GM12875 (cell line): Measurements from ENCODE around the gene RAMAC.

ENCODE experiments used
- H3K4me3 ChIP-seq: one replicate; pipeline ENCODE4 v1.5.1; 2011; ENCODE audit warnings: low read depth, low read length, control low read depth
- TF ChIP-seq, protein P1 (sequence below): IDR thresholded peaks from 2 replicates; pipeline ENCODE4 v1.5.1; 2011; ENCODE audit warnings: low read depth, mild to moderate bottlenecking, control low read depth, inconsistent platforms, low read length, moderate library complexity, borderline replicate concordance; ENCODE audit not compliant: insufficient read depth

RAMAC gene

DNA sequence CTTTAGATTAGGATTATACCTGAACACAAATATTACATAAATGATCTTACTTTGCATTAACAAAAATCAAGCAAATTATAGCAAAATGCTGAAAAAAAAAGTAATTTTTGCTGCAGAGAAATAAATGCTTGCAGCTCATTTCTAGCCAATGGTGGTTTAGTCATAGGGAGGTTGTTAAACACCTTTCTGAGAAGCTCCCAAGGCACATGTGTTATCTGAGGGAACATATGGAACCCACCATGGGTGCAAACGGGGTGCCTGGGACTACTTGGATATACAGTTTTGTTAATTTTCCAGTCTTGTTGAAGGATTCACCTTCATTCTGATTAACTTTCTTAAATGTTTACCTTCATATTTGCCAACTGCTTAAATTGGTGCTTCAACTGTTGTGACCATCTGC, 8.9 kb upstream of the RAMAC start:
- no peak overlapping the region for H3K4me3 ChIP-seq
- TF ChIP-seq, protein P1, sequence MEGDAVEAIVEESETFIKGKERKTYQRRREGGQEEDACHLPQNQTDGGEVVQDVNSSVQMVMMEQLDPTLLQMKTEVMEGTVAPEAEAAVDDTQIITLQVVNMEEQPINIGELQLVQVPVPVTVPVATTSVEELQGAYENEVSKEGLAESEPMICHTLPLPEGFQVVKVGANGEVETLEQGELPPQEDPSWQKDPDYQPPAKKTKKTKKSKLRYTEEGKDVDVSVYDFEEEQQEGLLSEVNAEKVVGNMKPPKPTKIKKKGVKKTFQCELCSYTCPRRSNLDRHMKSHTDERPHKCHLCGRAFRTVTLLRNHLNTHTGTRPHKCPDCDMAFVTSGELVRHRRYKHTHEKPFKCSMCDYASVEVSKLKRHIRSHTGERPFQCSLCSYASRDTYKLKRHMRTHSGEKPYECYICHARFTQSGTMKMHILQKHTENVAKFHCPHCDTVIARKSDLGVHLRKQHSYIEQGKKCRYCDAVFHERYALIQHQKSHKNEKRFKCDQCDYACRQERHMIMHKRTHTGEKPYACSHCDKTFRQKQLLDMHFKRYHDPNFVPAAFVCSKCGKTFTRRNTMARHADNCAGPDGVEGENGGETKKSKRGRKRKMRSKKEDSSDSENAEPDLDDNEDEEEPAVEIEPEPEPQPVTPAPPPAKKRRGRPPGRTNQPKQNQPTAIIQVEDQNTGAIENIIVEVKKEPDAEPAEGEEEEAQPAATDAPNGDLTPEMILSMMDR = no peak

DNA sequence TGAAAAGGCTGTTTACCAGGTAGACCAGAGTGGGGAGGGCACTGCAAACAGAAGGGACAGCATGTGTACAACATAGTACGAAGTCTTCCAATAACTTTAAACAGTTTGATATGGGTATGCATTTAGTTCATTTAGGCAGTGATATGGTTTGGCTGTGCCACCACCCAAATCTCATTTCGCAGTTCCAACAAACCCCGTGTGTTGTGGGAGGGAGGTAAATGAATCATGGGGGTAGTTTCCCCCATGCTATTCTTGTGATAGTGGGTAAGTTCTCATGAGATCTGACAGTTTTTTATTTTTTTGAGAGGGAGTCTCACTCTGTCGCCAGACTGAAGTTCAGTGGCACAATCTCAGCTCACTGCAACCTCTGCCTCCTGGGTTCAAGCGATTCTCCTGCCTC, 7.6 kb upstream of the RAMAC start:
- H3K4me3 ChIP-seq = no peak overlapping the region
- TF ChIP-seq, protein P1 = no peak

DNA sequence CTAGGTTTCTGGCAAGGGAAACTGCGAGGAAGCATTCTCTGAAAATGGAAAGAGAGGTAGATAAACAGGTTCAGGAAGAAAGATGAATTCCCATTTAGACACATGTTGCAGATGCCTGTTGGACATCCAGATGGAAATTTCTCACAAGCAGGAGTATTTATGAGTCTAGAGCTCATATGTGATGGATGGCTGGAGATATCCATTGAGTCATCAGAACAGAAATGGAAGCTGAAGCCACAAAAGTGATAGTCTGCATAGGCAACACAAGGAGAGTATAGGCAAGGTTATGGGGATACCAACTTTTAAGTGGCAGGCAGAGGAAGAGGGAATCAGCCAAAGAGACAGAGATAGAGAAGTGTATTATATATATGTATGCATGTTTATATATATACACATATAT, 6.3 kb upstream of the RAMAC start:
- TF ChIP-seq, protein P1 = no peak
- H3K4me3 ChIP-seq = no peak overlapping the region

DNA sequence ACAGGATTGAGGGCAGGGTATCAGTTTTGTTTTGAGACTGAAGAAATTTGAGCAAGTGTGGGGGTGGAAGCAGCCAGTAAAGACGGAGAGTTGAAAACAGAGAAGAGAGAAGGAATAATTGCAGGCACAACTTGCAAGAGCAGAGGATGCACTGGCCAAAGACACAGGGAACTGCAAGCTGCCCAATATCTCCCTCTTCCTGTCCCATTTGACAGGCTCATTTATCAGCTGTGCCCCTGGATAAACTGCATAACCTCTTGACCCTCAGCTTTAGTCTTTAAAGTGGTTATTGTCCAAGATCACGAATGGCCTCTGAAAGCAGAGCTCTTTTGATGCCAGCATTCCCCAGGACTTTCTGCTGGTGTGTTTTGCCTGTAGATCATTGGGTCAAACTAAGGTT, 5.0 kb upstream of the RAMAC start:
- TF ChIP-seq, protein P1 = no peak
- H3K4me3 ChIP-seq = no peak overlapping the region

DNA sequence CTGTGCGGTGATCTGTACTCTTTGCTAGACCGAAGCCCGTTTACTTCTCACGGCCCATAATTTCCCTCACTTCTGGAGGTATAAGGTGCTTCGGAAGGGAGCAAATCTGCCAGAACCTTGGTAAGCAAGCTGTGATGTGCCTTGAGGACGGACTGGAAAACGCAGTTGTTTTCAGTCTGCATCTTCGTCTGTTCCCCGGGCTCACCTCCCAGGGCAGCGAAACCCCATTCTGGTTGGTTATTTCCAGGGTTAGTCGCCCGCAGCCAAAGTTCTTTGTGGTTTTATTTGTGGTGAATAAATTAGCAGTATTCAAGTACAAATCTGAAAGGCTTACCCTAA, 401 bp downstream of the RAMAC start:
- TF ChIP-seq, protein P1 = no peak
- H3K4me3 ChIP-seq = peak overlapping the region; percentile 74

DNA sequence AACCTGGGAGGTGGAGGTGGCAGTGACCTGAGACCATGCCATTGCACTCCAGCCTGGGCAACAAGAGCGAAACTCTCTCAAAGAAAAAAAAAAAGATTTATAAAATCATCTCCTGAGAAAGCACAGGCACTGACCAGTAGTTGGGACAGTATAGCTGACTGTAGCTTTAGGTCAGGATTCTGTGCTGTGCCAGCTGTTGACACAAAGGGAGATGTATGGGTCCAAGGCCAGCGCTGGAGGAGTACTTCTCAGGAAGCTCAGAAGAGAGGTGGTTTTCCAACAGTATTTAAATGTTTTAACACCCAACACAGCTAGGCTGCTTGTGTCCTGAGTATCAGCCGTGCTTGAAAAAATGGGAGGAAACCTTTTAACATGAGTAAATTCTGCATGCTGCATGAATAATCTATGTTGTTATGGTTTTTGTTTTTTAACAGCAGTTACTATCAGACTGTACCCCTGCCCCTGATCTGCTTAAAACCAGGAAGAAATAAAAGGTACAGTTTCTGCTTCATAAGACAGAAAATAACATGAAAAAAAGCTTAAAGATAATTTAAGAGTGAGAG, 6.5 kb downstream of the RAMAC start:
- H3K4me3 ChIP-seq = no peak overlapping the region
- TF ChIP-seq, protein P1 = no peak

DNA sequence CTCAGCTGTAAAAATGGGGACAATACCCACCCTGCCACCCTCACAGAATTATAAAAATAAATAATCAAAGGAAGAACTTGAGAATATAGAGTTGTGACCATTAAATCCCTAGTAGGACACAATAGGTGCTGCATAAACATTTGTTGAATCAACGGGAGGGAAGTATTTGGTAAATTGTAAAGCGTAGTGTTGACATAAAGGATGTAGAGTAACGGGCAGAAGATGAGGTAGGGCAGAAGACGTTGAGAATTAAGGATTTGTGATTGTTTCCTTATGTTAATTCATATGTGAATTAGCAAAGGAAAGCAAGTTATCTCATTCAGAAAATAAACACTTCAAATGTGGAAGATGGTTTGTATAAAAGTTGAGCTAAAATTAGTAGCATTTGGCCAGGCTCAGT, 7.1 kb downstream of the RAMAC start:
- no peak overlapping the region for H3K4me3 ChIP-seq
- TF ChIP-seq, protein P1 = no peak
